Stimulated activated CD4-positive, alpha-beta T cell treated with anti-CD3 and anti-CD28 coated beads, Interleukin-15, amount 100 ng/mL, for 1 hour (primary cell): Measurements from ENCODE around the gene ZFR.
"Not testable (repeated sequence)": the region's sequence is repeated elsewhere in the genome, so short reads cannot be mapped to it uniquely, and the experiment has no call there.

Source experiments
- DNase-seq, 2 donors: peaks; one replicate each; pipeline ENCODE4 v3.0.0-alpha.2; 2020; ENCODE audit warnings: low read depth in 1 of 2, low spot score in 1 of 2

ZFR gene

GRCh38 chr5:32452316-32452715, 7.8 kb upstream of the ZFR start:
- DNase-seq = not testable (repeated sequence)

- DNase-seq = no peak
Observed at GRCh38 chr5:32450952-32451351, 6.4 kb upstream of the ZFR start.

- DNase-seq = no peak
Observed at GRCh38 chr5:32449262-32449661, 4.7 kb upstream of the ZFR start.

- no peak for DNase-seq
Observed at GRCh38 chr5:32446630-32447029, 2.1 kb upstream of the ZFR start.

GRCh38 chr5:32445831-32446614, 1.5 kb upstream of the ZFR start:
- DNase-seq = no peak

- DNase-seq = no peak
Observed at GRCh38 chr5:32445287-32445758, 783 bp upstream of the ZFR start.

GRCh38 chr5:32443541-32444430, 754 bp downstream of the ZFR start:
- DNase-seq = peak; percentile 30 to 37

- DNase-seq = no peak
Observed at GRCh38 chr5:32443145-32443540, 1.4 kb downstream of the ZFR start.

- no peak for DNase-seq
Observed at GRCh38 chr5:32439086-32439642, 5.4 kb downstream of the ZFR start.

GRCh38 chr5:32436553-32437242, 7.8 kb downstream of the ZFR start:
- no peak for DNase-seq

- DNase-seq = no peak
Observed at GRCh38 chr5:32435383-32435782, 9.2 kb downstream of the ZFR start.

GRCh38 chr5:32434221-32434620, 10.3 kb downstream of the ZFR start:
- DNase-seq = no peak

- DNase-seq = no peak
Observed at GRCh38 chr5:32432633-32433032, 11.9 kb downstream of the ZFR start.

GRCh38 chr5:32430825-32431224, 13.7 kb downstream of the ZFR start:
- DNase-seq = not testable (repeated sequence)

GRCh38 chr5:32428426-32428825, 16.1 kb downstream of the ZFR start:
- DNase-seq = no peak

- DNase-seq = no peak
Observed at GRCh38 chr5:32426440-32427151, 17.9 kb downstream of the ZFR start.

GRCh38 chr5:32422697-32423096, 21.8 kb downstream of the ZFR start:
- DNase-seq = no peak

GRCh38 chr5:32421075-32421474, 23.5 kb downstream of the ZFR start:
- DNase-seq = no peak

- DNase-seq = no peak
Observed at GRCh38 chr5:32420506-32420905, 24.0 kb downstream of the ZFR start.

GRCh38 chr5:32419791-32420190, 24.7 kb downstream of the ZFR start:
- no peak for DNase-seq
